Tongue (tissue), 2 donors: ENCODE measurements around the gene GAB1. TPM values are rescaled to one million over a fixed set of nuclear protein-coding genes. Genes with fewer than 3 reads are reported as not detected.

Experiments used
- DNase-seq: peaks from one replicate; pipeline ENCODE4 v3.0.0-alpha.2; 2015
- total RNA-seq: library from RNA; depleted of rRNA; stranded (reverse); fragments of >200 nt; gene quantifications from one replicate; pipeline ENCODE4 v1.2.3, GENCODE V29; 2014

GAB1 gene
- total RNA-seq, 1 donor from 2014 or later = 49.6 TPM

DNA sequence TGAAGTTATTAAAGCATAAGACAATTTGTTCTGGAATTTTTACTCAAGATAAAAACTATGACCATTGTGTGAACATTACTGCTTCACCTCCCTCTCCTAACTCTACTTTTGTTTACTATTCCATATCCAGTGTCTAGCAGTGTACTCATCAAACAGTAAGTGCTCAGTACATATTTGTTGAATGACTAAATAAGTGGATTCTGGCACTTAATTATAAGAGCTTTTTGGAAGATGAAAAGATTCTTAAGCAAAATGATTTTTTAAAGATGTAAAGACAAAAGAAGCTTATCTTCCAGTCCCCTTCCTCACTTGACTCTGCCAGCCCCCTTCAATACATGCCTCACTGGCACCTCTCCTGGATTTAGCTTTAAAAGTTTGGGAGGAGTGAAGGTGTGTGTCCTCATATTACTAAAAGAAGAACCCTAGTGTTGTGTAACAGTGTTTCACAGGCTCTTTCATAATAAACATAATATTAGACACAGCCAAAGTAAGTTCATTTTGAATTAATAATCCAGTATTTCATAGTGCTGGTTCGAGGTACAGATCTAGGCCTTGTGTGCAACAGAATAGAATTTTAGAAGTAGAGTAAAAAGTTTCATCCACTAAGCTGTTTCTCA is 53.0 kb downstream of the GAB1 start:
- DNase-seq = no peak

- DNase-seq = no peak
Observed at GRCh38 chr4:143390764-143391163, 54.1 kb downstream of the GAB1 start.

DNA sequence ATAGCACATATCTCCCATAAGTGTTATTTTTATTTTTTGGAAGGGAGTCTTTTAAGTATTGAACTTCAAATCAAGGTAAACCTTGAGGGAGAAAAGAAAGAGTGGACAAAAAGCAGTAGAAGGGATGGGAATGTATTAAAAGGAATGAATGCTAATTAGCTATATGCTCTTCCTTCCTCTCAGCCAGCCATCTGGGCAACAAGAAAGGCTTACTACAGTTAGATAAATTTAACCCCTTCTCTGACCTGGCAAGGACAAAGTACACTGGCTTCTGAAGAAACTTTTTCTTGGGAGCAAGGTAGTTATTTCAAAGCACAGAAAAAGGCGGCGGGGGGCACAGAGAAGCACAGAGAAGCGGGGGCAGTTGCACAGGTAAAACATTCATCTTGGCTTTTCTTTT is 54.6 kb downstream of the GAB1 start:
- no peak for DNase-seq

DNA sequence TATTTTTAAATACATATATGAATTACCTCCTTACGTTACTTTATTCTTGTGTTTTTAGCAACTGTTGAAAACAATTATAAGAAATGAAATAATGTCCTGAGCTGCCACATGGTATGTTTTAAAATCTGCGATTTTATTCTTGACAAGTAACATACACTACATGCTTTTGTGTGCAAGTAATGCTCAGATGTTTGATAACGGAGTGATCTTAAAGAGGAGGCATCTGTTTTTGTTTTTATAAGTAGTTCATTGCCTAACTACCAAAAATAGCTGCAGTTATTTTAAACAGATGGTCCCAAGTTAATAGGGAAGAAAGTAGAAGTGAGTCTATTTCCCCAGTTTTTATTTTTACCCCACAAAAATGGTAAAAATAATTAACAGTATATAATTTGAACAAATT is 55.2 kb downstream of the GAB1 start:
- DNase-seq = peak; percentile 29

DNA sequence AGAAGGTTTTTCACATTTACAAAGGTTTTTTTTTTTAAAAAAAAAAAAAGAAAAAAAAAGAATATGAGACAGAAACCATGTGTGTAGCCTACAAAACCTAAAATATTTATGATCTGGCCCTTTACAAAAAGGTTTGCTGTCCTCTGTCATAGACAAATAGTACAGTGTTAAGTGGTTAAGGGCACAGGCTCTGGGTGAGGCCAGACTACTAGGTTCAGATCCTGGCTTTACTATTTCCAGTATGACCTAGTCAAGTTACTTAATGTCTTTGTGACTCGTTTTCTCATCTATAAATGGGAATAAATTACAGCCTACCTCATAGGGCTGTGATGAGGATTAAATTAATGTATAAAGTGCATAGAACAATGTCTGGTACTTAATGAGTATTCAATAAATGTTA is 56.5 kb downstream of the GAB1 start:
- DNase-seq = no peak

DNA sequence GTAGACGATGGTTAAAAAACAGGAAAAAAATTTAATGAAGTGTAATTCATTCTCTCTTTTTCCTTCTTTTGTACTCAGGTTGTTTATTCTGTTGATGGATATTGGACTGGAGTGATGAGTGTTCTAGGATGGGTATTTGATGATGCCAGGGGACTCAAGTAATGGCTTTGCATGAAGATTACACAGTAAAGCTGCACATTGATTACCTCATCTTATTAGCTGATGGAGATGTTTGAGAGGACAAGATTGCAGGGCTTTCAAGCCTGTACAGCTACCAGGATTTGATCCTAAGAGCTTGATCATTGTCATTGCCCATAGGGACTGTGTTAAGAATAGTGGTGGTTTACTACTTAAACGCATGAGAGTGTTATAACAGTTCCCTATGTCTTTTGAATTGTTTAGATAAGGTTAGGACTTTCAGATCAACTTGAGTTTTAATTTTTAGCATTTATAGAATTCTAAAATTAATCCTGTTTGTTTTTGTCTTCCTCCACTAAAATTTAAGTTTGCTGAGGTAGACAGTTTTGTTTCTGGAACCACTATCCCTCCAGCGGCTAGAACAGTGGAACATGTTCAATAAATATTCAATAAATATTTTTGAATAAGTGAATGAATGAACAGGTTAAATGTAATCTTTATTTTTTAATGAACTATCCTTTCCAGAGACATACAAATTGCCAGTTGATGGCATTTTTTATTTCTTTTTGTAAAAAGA is 58.2 kb downstream of the GAB1 start:
- no peak for DNase-seq

DNA sequence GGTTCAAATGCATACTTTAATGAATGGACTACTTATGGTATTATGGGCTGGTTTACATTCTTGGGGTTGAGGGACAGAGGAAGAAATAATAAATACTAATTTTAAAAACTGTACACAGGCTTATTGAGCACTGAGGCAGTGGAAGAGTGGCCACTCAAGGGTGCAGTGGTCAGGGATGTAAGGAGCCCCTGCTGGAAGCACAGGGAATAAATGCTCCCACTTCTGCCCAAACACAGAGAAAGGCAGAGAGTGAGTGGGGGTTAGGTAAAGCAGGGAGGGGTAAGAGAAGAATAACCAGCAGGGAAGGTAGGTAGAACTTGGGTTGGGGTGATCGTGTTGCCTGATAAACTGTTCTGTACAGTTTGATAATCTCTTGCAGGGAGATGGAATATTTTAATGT is 60.0 kb downstream of the GAB1 start:
- DNase-seq = no peak

DNA sequence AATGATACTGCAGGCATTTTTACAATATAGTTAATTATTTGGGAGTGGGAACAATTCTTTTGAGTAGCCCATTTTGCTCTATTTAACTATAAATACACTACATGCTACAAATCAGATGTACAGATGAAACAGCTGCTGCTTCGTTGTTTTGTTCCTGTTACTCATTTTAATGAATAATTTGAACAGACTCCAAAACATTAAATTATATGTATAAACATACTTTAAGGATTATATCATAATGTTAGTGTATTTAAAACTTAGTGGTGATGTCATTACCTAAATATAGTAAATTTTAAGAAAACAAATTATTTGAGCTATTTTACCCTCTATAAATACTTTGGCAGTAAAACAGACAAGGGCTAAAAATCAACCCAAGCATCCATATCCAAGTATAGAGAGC is 60.7 kb downstream of the GAB1 start:
- no peak for DNase-seq

GRCh38 chr4:143397887-143398286 is 61.2 kb downstream of the GAB1 start:
- DNase-seq = no peak

DNA sequence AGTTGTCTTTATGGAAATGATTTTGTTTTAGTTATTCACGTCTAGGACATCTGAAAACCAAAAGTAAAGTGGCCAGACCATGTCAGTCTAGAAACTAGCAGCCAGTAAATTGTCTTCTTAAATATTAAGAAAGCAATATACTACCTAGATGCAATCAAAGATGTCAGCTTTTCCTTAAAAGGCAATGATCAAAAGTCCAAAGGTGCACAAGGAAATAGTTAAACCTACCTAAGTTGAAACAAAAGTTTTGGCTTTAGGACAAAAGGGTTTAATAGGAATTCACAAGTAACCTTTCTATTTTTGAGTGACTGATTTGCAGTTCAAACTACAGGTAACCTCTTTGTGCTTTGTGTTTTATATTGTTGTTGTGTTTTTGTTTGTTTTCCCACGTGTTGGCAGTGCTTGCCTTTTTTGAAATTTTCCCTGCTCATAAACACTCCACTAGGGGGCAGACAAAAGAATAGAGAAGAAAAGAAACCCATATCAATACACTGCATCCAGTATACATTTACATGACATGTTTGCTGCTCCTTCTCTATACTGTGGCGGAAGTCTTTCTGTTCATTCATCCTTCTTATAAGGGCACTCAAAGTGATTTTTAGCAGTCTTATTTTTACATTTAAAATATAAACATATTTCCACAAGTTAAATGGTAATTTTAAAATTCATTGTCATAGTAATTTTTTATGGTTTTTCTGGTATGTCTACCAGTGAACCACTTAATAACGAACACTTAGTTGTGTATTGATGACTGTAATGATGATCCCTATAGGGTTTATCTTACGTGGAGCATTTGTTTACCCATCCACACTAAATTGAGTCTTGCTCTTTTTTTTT is 62.7 kb downstream of the GAB1 start:
- DNase-seq = peak; percentile 41

GRCh38 chr4:143400082-143400481 is 63.4 kb downstream of the GAB1 start:
- DNase-seq = no peak

DNA sequence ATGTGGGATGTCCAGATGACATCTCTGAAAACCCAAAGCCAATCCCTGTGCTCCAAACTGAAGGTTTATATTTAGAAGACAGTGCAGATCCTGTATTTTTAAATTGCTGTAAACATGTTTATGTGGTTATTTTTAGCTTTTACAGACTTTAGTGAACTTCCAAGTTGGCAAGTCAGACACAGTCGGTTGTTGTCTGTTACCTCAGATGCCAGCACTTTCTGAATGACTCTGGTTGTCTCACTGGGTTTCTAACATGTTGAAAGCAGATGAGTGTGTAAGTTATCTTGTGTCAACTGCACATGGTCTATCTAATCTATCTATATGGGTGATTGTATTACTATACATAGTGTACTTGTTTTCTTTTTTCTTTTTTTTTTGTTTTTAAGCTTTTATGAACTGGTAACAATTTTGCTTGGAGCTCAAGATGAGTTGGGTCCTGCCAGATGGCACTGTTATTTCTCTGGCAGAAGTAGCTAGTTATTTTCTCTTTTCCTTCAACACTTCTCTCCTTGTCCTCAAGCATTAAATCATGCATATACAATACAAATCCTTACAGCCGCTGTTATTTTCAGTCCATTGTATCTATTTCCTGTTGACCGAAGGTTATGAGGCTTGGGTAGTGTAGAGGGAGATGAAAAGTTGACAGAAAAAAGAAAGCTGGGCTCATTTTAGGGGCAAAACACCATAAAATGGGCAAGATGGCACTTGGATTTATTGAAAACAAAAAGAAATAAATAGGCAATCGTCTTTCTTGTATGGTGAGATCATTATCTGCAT is 66.3 kb downstream of the GAB1 start:
- peak; percentile 28 for DNase-seq

- no peak for DNase-seq
Observed at GRCh38 chr4:143403553-143403820, 66.8 kb downstream of the GAB1 start.

DNA sequence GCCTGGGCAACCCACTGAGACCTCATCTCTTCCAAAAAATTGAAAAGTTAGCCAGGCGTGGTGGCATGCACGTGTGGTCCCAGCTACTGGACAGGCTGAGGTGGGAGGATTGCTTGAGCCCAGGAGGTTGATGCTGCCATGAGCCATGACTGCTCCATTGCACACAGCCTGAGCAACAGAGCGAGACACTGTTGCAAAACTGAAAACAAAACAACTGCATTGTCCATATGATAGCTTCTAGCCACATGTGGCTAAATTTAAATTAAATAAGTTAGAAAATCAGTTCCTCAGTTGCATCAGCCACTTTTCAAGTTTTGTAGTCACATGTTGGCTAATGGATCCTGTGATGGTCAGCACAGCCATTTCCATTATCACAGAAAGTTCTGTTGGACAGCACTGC is 67.9 kb downstream of the GAB1 start:
- no peak for DNase-seq

GRCh38 chr4:143405075-143405730 is 68.5 kb downstream of the GAB1 start:
- no peak for DNase-seq

- peak; percentile 40 for DNase-seq
Observed at GRCh38 chr4:143406523-143406922, 69.8 kb downstream of the GAB1 start.

DNA sequence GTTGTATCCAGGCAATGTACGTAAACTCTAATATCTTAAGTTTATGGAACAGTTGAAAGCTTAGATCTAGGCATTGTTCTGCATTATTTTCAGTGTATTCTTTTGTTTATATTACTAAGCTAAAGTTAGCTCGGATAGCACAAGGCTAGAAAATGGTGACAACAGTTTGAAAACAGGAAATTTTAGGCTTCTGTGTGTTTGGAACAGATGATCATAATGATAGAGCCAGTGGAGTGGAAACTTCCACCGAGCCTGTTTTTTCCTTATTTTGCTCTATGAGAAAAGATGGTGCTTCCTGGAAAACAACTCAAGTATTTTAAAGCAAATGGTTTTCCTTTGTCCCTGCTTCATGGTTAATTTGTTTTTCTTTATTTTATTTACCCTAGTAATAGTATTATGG is 70.8 kb downstream of the GAB1 start:
- DNase-seq = peak; percentile 32

DNA sequence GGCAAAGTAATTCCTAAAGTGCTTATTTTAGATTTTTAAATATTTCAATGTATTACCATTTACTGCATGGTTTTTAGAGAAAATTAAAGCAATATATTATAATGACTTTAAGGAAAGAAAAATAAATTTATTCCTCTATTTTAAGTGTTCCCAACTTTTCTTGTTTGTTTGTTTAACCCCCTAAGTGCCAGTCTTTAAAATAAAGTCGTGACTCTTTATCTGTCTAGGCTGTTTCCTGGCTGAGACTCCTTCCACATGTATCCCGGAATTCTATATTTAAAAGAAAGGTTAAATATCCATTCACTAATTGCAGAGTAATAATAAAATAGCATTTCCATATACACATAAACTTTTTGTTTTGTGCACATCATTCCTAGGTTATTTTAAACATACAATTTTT is 71.2 kb downstream of the GAB1 start:
- no peak for DNase-seq

DNA sequence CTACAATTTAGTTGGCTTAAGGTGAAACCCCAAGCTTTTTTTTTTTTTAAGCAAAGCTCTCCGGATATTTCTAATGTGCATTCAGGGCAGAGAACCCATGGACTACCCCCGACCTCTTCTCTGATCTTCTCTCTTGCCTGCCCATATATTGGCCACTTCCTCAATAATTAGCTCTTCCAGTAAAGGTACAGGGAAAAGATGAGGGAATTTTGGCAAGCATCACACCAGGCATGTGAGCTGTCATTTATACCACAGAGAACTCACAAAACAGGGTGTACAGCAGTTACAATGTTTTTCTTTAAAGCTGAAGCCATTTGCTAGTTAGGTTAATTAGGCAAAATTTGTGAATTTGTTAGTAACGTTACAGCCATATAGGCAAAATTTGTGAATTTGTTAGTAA is 73.3 kb downstream of the GAB1 start:
- no peak for DNase-seq

GRCh38 chr4:143411527-143412419 is 75.1 kb downstream of the GAB1 start:
- DNase-seq = peak; percentile 51

- DNase-seq = no peak
Observed at GRCh38 chr4:143412420-143412758, 75.7 kb downstream of the GAB1 start.
